Measurements from ENCODE around the gene AKNAD1. TPM values are rescaled to one million over a fixed set of nuclear protein-coding genes. Genes with fewer than 3 reads are reported as not detected.

AKNAD1 gene
- total RNA-seq, 1 donor from 2014 or later, result 1.3 TPM

DNA sequence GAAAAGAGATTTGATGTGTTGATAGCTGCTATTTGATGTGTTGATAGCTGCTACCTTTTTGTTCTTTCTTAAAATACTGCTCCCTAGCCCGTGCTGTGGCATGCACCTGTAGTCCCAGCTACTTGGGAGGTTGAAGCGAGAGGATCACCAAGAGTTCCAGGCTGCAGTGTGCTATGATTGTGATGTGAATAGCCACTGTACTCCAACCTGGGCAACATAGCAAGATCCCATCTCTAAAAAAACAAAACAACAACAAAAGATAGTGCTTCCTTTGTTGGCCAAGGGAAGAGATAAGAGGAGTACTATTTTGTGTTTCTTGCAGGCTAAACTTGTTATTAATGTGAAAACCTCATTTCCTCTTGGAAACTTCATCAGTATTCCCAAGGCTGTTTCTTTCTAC is 25.9 kb upstream of the AKNAD1 start:
- H3K4me3 ChIP-seq, result no peak overlapping the region
- H3K27ac ChIP-seq, result no peak overlapping the region
- TF ChIP-seq, protein P1, sequence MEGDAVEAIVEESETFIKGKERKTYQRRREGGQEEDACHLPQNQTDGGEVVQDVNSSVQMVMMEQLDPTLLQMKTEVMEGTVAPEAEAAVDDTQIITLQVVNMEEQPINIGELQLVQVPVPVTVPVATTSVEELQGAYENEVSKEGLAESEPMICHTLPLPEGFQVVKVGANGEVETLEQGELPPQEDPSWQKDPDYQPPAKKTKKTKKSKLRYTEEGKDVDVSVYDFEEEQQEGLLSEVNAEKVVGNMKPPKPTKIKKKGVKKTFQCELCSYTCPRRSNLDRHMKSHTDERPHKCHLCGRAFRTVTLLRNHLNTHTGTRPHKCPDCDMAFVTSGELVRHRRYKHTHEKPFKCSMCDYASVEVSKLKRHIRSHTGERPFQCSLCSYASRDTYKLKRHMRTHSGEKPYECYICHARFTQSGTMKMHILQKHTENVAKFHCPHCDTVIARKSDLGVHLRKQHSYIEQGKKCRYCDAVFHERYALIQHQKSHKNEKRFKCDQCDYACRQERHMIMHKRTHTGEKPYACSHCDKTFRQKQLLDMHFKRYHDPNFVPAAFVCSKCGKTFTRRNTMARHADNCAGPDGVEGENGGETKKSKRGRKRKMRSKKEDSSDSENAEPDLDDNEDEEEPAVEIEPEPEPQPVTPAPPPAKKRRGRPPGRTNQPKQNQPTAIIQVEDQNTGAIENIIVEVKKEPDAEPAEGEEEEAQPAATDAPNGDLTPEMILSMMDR (IDR thresholded peaks at IDR 0.05), result no peak
- no peaks in the 10 kb centered on the region for H3K36me3 ChIP-seq
- peaks cover 19% of the 10 kb centered on the region for H3K4me1 ChIP-seq
- no peak for ATAC-seq
- no peaks in the 10 kb centered on the region for H3K27me3 ChIP-seq (ENCODE audit: low read depth)
- H3K9me3 ChIP-seq, result no peaks in the 10 kb centered on the region
- intact Hi-C loops (cut with DNase I), result no loop called here
- DNase-seq, result no peak

DNA sequence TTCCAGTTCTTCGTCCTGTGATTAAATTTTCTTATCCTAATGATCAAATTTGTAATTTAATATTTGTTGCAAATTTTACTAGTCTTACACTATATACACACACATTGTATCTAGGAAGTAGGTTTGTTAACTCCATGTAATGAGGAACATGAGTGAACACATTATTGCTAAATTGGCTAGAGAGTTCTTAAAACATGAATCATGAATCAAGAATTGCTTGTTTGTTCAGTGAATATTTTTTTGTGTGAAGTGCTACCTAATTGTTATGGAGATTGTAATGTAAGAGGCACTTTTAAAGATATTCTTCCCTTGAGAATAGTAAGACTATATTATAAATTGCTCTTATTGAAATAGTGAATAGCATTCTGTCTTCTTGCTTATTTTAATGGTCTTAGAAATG is 24.5 kb upstream of the AKNAD1 start:
- peaks cover 26% of the 10 kb centered on the region for H3K4me1 ChIP-seq
- DNase-seq (no peak), ATAC-seq (peak; percentile 4 to 14)
- no peaks in the 10 kb centered on the region for H3K36me3 ChIP-seq
- H3K27me3 ChIP-seq (ENCODE audit: low read depth), result no peaks in the 10 kb centered on the region
- TF ChIP-seq, protein P1 (IDR thresholded peaks at IDR 0.05), result no peak
- intact Hi-C loops (cut with DNase I), result no loop called here
- H3K4me3 ChIP-seq, result no peak overlapping the region
- no peaks in the 10 kb centered on the region for H3K9me3 ChIP-seq
- peak overlapping the region; percentile 4 for H3K27ac ChIP-seq

- Histone ChIP-seq H3K27ac (peak overlapping the region; percentile 4), H3K4me1 (peaks cover 31% of the 10 kb centered on the region), H3K36me3 (no peaks in the 10 kb centered on the region), H3K4me3 (no peak overlapping the region), H3K9me3 (no peaks in the 10 kb centered on the region), H3K27me3 (ENCODE audit: low read depth) (no peaks in the 10 kb centered on the region)
- DNase-seq (no peak), ATAC-seq (no peak)
- TF ChIP-seq, protein P1 (IDR thresholded peaks at IDR 0.05), result no peak
- intact Hi-C loops (cut with DNase I), result no loop called here
Observed at GRCh38 chr1:108880850-108881249, 24.0 kb upstream of the AKNAD1 start.

GRCh38 chr1:108878678-108879077 is 21.8 kb upstream of the AKNAD1 start:
- intact Hi-C loops (cut with DNase I), result no loop called here
- no peak for ATAC-seq
- H3K36me3 ChIP-seq, result no peaks in the 10 kb centered on the region

GRCh38 chr1:108878160-108878469 is 21.2 kb upstream of the AKNAD1 start:
- DNase-seq (no peak), ATAC-seq (no peak)
- TF ChIP-seq, protein P1 (IDR thresholded peaks at IDR 0.05), result no peak
- Histone ChIP-seq H3K4me3 (peak overlapping the region; percentile 89), H3K4me1 (peaks cover 31% of the 10 kb centered on the region), H3K27me3 (ENCODE audit: low read depth) (no peaks in the 10 kb centered on the region), H3K27ac (no peak overlapping the region), H3K9me3 (no peaks in the 10 kb centered on the region), H3K36me3 (no peaks in the 10 kb centered on the region)
- intact Hi-C loops (cut with DNase I), result no loop called here

More at GRCh38 chr1:108878678-108879077, 21.8 kb upstream of the AKNAD1 start:
- Histone ChIP-seq H3K27ac (no peak overlapping the region), H3K4me3 (peak overlapping the region; percentile 89), H3K27me3 (ENCODE audit: low read depth) (no peaks in the 10 kb centered on the region), H3K9me3 (no peaks in the 10 kb centered on the region), H3K4me1 (peaks cover 31% of the 10 kb centered on the region)
- TF ChIP-seq, protein P1 (IDR thresholded peaks at IDR 0.05), result no peak
- no peak for DNase-seq

Data from lower lobe of right lung (tissue), 2 donors.